WTC11 (cell line): ENCODE results near the gene ZNF438. TPM values are rescaled to one million over a fixed set of nuclear protein-coding genes. Genes with fewer than 3 reads are reported as not detected.

ENCODE experiments used
- ATAC-seq: fragments of 200-7000 bp; cut with Tn5 transposase; 2 replicates; pipeline ENCODE4 v1.10.0; 2021; ENCODE audit warnings: mild to moderate bottlenecking, moderate library complexity
- CTCF ChIA-PET: fragments of 300-600 bp; sonication (Branson Sonifier 250); formaldehyde crosslinking; loops from one replicate; lab custom pipeline; 2021; ENCODE audit warnings: antibody characterized with exemption; lab: Charles Lee
- POLR2A ChIA-PET: fragments of 350-600 bp; sonication (Branson Sonifier 250); formaldehyde crosslinking; loops from one replicate; lab custom pipeline; 2021; ENCODE audit warnings: antibody characterized with exemption; lab: Charles Lee
- DNase-seq: peaks from one replicate; pipeline ENCODE4 v3.0.0; 2021; ENCODE audit warnings: low spot score
- H3K27ac Mint-ChIP-seq: 2 replicates; pipeline ENCODE4 v1.8.0; 2021; ENCODE audit warnings: mixed read lengths
- H3K27me3 Mint-ChIP-seq: 2 replicates; pipeline ENCODE4 v1.8.0; 2021; ENCODE audit warnings: low read depth, mild to moderate bottlenecking, moderate library complexity, mixed read lengths
- H3K36me3 Mint-ChIP-seq: 2 replicates; pipeline ENCODE4 v1.8.0; 2021; ENCODE audit warnings: mixed read lengths
- H3K4me1 Mint-ChIP-seq: 2 replicates; pipeline ENCODE4 v1.8.0; 2022; ENCODE audit warnings: mixed read lengths
- H3K4me3 Mint-ChIP-seq: 2 replicates; pipeline ENCODE4 v1.8.0; 2021; ENCODE audit warnings: mild to moderate bottlenecking, moderate library complexity, mixed read lengths
- H3K9me3 Mint-ChIP-seq: 2 replicates; pipeline ENCODE4 v1.8.0; 2021; ENCODE audit warnings: mixed read lengths
- GABPB1 ChIP-seq: sonication (generic); formaldehyde crosslinking; IDR thresholded peaks from 2 replicates; pipeline ENCODE4 v1.8.1; 2023; ENCODE audit warnings: mild to moderate bottlenecking, missing genetic modification reagents
- GTF2I ChIP-seq: fragments of 250-450 bp; sonication (Bioruptor Pico); conservative IDR thresholded peaks from 2 replicates; pipeline ENCODE4 v1.4.0; 2021; ENCODE audit warnings: mild to moderate bottlenecking
- MXD4 ChIP-seq: fragments of 250-450 bp; sonication (Bioruptor Pico); IDR thresholded peaks from 2 replicates; pipeline ENCODE4 v1.8.0; 2021; ENCODE audit warnings: mild to moderate bottlenecking, moderate library complexity, borderline replicate concordance
- ZNF121 ChIP-seq: sonication (generic); formaldehyde crosslinking; IDR thresholded peaks from 2 replicates; pipeline ENCODE4 v1.8.0; 2023; ENCODE audit warnings: missing genetic modification reagents
- ZNF671 ChIP-seq: fragments of 250-450 bp; sonication (Bioruptor Pico); IDR thresholded peaks from 2 replicates; pipeline ENCODE4 v1.8.0; 2021; ENCODE audit warnings: mild to moderate bottlenecking
- total RNA-seq: library from RNA; stranded (reverse); gene quantifications from 3 replicates; pipeline ENCODE4 v1.2.3, GENCODE V29; 2021
- TF ChIP-seq, protein P1 (sequence below): sonication (generic); formaldehyde crosslinking; IDR thresholded peaks from 2 replicates; pipeline ENCODE4 v1.8.1; 2022; ENCODE audit warnings: mild to moderate bottlenecking, missing genetic modification reagents, moderate library complexity, borderline replicate concordance
- TF ChIP-seq, protein P2 (sequence below): fragments of 250-450 bp; sonication (Bioruptor Pico); IDR thresholded peaks from 2 replicates; pipeline ENCODE4 v1.9.0; 2021; ENCODE audit warnings: mild to moderate bottlenecking, borderline replicate concordance
- TF ChIP-seq, protein P3 (sequence below): fragments of 250-450 bp; sonication (Bioruptor Pico); IDR thresholded peaks from 2 replicates; pipeline ENCODE4 v1.9.0; 2021; ENCODE audit warnings: moderate library complexity, mild to moderate bottlenecking, inconsistent platforms, borderline replicate concordance
- TF ChIP-seq, protein P4 (sequence below): sonication (generic); formaldehyde crosslinking; IDR thresholded peaks from 2 replicates; pipeline ENCODE4 v1.8.1; 2023; ENCODE audit warnings: mild to moderate bottlenecking, missing genetic modification reagents
- TF ChIP-seq, protein P5 (sequence below): sonication (generic); formaldehyde crosslinking; IDR thresholded peaks from 2 replicates; pipeline ENCODE4 v1.8.1; 2023; ENCODE audit warnings: mild to moderate bottlenecking, missing genetic modification reagents, moderate library complexity
- TF ChIP-seq, protein P6 (sequence below): sonication (generic); formaldehyde crosslinking; IDR thresholded peaks from 2 replicates; pipeline ENCODE4 v1.8.1; 2022; ENCODE audit warnings: low read depth, missing genetic modification reagents, borderline replicate concordance
- TF ChIP-seq, protein P7 (sequence below): sonication (generic); formaldehyde crosslinking; IDR thresholded peaks from 2 replicates; pipeline ENCODE4 v1.8.0; 2022; ENCODE audit warnings: mild to moderate bottlenecking, missing genetic modification reagents
- TF ChIP-seq, protein P8 (sequence below): sonication (generic); formaldehyde crosslinking; IDR thresholded peaks from 2 replicates; pipeline ENCODE4 v1.8.0; 2023; ENCODE audit warnings: missing genetic modification reagents, mild to moderate bottlenecking, borderline replicate concordance
- TF ChIP-seq, protein P9 (sequence below): sonication (generic); formaldehyde crosslinking; IDR thresholded peaks from 2 replicates; pipeline ENCODE4 v1.8.0; 2022; ENCODE audit warnings: mild to moderate bottlenecking, missing genetic modification reagents

ZNF438 gene
- total RNA-seq, 1 experiment from 2014 or later, result 1.9 TPM

DNA sequence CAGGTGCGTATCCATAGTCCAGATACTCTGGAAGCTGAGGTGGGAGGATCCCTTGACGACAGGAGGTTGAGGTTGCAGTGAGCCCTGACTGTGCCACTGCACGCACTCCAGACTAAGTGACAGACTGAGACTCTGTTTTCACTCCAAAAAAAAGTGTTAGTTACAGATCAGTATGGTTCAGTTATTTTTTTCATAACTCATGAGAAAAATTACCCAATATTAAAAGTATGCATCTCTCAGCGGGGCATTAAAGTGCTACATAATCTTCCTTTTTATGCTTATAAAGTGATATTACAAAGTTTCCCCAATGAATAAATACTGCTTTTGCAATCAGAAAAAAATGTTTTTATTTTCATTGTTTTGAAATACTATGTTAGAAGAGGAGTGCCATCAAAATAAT is 147.9 kb downstream of the ZNF438 start (continued):
- TF ChIP-seq, protein P1, sequence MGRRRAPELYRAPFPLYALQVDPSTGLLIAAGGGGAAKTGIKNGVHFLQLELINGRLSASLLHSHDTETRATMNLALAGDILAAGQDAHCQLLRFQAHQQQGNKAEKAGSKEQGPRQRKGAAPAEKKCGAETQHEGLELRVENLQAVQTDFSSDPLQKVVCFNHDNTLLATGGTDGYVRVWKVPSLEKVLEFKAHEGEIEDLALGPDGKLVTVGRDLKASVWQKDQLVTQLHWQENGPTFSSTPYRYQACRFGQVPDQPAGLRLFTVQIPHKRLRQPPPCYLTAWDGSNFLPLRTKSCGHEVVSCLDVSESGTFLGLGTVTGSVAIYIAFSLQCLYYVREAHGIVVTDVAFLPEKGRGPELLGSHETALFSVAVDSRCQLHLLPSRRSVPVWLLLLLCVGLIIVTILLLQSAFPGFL (CRISPR knock-in tag), result no peak
- TF ChIP-seq, protein P2, sequence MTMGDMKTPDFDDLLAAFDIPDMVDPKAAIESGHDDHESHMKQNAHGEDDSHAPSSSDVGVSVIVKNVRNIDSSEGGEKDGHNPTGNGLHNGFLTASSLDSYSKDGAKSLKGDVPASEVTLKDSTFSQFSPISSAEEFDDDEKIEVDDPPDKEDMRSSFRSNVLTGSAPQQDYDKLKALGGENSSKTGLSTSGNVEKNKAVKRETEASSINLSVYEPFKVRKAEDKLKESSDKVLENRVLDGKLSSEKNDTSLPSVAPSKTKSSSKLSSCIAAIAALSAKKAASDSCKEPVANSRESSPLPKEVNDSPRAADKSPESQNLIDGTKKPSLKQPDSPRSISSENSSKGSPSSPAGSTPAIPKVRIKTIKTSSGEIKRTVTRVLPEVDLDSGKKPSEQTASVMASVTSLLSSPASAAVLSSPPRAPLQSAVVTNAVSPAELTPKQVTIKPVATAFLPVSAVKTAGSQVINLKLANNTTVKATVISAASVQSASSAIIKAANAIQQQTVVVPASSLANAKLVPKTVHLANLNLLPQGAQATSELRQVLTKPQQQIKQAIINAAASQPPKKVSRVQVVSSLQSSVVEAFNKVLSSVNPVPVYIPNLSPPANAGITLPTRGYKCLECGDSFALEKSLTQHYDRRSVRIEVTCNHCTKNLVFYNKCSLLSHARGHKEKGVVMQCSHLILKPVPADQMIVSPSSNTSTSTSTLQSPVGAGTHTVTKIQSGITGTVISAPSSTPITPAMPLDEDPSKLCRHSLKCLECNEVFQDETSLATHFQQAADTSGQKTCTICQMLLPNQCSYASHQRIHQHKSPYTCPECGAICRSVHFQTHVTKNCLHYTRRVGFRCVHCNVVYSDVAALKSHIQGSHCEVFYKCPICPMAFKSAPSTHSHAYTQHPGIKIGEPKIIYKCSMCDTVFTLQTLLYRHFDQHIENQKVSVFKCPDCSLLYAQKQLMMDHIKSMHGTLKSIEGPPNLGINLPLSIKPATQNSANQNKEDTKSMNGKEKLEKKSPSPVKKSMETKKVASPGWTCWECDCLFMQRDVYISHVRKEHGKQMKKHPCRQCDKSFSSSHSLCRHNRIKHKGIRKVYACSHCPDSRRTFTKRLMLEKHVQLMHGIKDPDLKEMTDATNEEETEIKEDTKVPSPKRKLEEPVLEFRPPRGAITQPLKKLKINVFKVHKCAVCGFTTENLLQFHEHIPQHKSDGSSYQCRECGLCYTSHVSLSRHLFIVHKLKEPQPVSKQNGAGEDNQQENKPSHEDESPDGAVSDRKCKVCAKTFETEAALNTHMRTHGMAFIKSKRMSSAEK (CRISPR knock-in tag), result no peak
- TF ChIP-seq, protein P3, sequence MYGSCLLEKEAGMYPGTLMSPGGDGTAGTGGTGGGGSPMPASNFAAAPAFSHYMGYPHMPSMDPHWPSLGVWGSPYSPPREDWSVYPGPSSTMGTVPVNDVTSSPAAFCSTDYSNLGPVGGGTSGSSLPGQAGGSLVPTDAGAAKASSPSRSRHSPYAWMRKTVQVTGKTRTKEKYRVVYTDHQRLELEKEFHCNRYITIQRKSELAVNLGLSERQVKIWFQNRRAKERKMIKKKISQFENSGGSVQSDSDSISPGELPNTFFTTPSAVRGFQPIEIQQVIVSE (CRISPR knock-in tag), result no peak
- TF ChIP-seq, all 79 proteins: peak for 0

DNA sequence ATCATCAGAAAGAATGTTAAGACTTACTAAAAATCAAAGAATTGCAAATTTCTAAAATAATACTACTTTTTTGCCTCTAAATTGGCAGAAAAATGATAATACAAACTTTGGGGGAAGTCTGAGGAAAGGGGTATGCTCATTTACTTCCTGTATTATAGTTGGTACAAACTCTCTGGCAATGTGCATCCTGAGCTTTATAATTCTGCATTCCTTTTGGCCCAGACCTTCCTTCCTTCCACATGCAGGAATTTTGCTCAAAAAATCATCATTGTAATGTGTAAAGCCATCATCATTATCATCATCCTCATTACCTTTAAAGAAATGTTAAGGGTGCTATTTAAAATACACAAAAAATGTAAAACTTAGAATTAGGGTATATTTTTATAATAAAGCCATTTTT is 148.5 kb downstream of the ZNF438 start:
- CTCF ChIA-PET, result no interaction called here
- Mint-ChIP-seq H3K4me3 (no peak overlapping the region), H3K9me3 (peaks cover 12% of the 10 kb centered on the region; the same call in 1 of the 2 replicates)
- TF ChIP-seq, protein P4, sequence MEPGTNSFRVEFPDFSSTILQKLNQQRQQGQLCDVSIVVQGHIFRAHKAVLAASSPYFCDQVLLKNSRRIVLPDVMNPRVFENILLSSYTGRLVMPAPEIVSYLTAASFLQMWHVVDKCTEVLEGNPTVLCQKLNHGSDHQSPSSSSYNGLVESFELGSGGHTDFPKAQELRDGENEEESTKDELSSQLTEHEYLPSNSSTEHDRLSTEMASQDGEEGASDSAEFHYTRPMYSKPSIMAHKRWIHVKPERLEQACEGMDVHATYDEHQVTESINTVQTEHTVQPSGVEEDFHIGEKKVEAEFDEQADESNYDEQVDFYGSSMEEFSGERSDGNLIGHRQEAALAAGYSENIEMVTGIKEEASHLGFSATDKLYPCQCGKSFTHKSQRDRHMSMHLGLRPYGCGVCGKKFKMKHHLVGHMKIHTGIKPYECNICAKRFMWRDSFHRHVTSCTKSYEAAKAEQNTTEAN, result no peak
- TF ChIP-seq GTF2I, result no peak
- TF ChIP-seq, protein P5, sequence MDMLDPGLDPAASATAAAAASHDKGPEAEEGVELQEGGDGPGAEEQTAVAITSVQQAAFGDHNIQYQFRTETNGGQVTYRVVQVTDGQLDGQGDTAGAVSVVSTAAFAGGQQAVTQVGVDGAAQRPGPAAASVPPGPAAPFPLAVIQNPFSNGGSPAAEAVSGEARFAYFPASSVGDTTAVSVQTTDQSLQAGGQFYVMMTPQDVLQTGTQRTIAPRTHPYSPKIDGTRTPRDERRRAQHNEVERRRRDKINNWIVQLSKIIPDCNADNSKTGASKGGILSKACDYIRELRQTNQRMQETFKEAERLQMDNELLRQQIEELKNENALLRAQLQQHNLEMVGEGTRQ (CRISPR knock-in tag), result no peak
- TF ChIP-seq, protein P6, sequence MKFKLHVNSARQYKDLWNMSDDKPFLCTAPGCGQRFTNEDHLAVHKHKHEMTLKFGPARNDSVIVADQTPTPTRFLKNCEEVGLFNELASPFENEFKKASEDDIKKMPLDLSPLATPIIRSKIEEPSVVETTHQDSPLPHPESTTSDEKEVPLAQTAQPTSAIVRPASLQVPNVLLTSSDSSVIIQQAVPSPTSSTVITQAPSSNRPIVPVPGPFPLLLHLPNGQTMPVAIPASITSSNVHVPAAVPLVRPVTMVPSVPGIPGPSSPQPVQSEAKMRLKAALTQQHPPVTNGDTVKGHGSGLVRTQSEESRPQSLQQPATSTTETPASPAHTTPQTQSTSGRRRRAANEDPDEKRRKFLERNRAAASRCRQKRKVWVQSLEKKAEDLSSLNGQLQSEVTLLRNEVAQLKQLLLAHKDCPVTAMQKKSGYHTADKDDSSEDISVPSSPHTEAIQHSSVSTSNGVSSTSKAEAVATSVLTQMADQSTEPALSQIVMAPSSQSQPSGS, result no peak
- TF ChIP-seq, protein P7, sequence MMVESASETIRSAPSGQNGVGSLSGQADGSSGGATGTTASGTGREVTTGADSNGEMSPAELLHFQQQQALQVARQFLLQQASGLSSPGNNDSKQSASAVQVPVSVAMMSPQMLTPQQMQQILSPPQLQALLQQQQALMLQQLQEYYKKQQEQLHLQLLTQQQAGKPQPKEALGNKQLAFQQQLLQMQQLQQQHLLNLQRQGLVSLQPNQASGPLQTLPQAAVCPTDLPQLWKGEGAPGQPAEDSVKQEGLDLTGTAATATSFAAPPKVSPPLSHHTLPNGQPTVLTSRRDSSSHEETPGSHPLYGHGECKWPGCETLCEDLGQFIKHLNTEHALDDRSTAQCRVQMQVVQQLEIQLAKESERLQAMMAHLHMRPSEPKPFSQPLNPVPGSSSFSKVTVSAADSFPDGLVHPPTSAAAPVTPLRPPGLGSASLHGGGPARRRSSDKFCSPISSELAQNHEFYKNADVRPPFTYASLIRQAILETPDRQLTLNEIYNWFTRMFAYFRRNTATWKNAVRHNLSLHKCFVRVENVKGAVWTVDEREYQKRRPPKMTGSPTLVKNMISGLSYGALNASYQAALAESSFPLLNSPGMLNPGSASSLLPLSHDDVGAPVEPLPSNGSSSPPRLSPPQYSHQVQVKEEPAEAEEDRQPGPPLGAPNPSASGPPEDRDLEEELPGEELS (CRISPR knock-in tag), result no peak
- no peak for TF ChIP-seq GABPB1 (CRISPR knock-in tag)
- TF ChIP-seq ZNF671 (CRISPR knock-in tag), result no peak
- TF ChIP-seq, all 79 proteins: peak for 0
- Mint-ChIP-seq H3K27me3 (peaks cover 4% of the 10 kb centered on the region), H3K36me3 (peaks cover 2% of the 10 kb centered on the region; the same call in 1 of the 2 replicates), H3K27ac (no peak overlapping the region), H3K4me1 (peaks cover 39% of the 10 kb centered on the region)
- POLR2A ChIA-PET, result no interaction called here
- ATAC-seq, result no peak
- DNase-seq, result no peak

DNA sequence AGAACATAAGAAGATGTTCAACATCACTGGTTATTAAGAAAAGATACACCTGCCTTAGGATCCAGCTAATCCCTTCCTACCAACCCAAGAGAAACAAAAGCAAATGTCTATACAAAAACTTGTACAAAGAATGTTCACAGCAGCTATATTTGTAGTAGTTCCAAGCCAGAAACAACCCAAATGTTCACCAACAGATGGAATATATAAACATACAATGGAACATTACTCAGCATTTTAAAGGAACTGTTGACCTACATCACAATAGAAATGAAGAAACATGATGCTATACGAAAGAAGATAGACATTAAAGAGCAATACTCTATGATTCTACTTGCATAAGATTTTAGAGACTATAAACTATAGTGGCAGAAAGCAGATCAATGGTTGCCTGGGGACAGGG is 149.4 kb downstream of the ZNF438 start:
- Mint-ChIP-seq H3K36me3 (no peaks in the 10 kb centered on the region), H3K9me3 (peaks cover 6% of the 10 kb centered on the region; the same call in 1 of the 2 replicates), H3K27me3 (peaks cover 4% of the 10 kb centered on the region), H3K27ac (no peak overlapping the region), H3K4me3 (no peak overlapping the region), H3K4me1 (peaks cover 34% of the 10 kb centered on the region)
- DNase-seq (no peak), ATAC-seq (no peak)
- ChIA-PET CTCF (no interaction called here), POLR2A (no interaction called here)
- TF ChIP-seq, protein P8, sequence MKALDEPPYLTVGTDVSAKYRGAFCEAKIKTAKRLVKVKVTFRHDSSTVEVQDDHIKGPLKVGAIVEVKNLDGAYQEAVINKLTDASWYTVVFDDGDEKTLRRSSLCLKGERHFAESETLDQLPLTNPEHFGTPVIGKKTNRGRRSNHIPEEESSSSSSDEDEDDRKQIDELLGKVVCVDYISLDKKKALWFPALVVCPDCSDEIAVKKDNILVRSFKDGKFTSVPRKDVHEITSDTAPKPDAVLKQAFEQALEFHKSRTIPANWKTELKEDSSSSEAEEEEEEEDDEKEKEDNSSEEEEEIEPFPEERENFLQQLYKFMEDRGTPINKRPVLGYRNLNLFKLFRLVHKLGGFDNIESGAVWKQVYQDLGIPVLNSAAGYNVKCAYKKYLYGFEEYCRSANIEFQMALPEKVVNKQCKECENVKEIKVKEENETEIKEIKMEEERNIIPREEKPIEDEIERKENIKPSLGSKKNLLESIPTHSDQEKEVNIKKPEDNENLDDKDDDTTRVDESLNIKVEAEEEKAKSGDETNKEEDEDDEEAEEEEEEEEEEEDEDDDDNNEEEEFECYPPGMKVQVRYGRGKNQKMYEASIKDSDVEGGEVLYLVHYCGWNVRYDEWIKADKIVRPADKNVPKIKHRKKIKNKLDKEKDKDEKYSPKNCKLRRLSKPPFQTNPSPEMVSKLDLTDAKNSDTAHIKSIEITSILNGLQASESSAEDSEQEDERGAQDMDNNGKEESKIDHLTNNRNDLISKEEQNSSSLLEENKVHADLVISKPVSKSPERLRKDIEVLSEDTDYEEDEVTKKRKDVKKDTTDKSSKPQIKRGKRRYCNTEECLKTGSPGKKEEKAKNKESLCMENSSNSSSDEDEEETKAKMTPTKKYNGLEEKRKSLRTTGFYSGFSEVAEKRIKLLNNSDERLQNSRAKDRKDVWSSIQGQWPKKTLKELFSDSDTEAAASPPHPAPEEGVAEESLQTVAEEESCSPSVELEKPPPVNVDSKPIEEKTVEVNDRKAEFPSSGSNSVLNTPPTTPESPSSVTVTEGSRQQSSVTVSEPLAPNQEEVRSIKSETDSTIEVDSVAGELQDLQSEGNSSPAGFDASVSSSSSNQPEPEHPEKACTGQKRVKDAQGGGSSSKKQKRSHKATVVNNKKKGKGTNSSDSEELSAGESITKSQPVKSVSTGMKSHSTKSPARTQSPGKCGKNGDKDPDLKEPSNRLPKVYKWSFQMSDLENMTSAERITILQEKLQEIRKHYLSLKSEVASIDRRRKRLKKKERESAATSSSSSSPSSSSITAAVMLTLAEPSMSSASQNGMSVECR (CRISPR knock-in tag), result no peak
- TF ChIP-seq ZNF121, result no peak
- TF ChIP-seq MXD4 (CRISPR knock-in tag), result no peak
- TF ChIP-seq GTF2I, result no peak
- TF ChIP-seq, protein P9, sequence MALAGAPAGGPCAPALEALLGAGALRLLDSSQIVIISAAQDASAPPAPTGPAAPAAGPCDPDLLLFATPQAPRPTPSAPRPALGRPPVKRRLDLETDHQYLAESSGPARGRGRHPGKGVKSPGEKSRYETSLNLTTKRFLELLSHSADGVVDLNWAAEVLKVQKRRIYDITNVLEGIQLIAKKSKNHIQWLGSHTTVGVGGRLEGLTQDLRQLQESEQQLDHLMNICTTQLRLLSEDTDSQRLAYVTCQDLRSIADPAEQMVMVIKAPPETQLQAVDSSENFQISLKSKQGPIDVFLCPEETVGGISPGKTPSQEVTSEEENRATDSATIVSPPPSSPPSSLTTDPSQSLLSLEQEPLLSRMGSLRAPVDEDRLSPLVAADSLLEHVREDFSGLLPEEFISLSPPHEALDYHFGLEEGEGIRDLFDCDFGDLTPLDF (CRISPR knock-in tag), result no peak
